GM19468 (cell line): ENCODE measurements around the gene LRMDA.
"Not testable (repeated sequence)": the region's sequence is repeated elsewhere in the genome, so short reads cannot be mapped to it uniquely, and the experiment has no call there.

Experiments used
- ATAC-seq: cut with Tn5 transposase; IDR thresholded peaks from one replicate; pipeline ENCODE4 v1.9.1; 2021; ENCODE audit warnings: mild to moderate bottlenecking, moderate library complexity, moderate number of reproducible peaks; ENCODE audit not compliant: unreplicated experiment; ENCODE audit errors: extremely low read depth

LRMDA gene

DNA sequence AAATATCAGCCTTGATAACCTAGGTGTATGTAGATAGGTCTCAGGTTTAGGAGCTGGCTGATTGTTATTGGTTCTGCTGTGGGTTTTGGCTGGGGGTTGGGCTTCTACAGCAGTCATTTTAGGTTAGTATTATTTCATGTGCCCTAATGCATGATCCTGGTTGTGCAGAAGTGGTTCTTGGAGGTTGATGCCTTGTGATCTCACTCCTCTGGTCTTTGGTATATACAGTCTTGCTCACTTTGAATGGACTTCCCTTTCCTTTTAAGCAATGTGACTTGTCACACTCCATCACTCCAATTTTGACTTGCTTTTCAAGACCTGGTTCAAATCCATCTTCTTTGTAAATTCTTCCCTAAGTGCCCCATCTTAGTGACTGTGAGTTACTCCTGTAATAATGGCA is 188.9 kb downstream of the LRMDA start:
- no peak for ATAC-seq

GRCh38 chr10:75621003-75621402 is 189.6 kb downstream of the LRMDA start:
- not testable (repeated sequence) for ATAC-seq

GRCh38 chr10:75622503-75622902 is 191.1 kb downstream of the LRMDA start:
- ATAC-seq, result no peak

DNA sequence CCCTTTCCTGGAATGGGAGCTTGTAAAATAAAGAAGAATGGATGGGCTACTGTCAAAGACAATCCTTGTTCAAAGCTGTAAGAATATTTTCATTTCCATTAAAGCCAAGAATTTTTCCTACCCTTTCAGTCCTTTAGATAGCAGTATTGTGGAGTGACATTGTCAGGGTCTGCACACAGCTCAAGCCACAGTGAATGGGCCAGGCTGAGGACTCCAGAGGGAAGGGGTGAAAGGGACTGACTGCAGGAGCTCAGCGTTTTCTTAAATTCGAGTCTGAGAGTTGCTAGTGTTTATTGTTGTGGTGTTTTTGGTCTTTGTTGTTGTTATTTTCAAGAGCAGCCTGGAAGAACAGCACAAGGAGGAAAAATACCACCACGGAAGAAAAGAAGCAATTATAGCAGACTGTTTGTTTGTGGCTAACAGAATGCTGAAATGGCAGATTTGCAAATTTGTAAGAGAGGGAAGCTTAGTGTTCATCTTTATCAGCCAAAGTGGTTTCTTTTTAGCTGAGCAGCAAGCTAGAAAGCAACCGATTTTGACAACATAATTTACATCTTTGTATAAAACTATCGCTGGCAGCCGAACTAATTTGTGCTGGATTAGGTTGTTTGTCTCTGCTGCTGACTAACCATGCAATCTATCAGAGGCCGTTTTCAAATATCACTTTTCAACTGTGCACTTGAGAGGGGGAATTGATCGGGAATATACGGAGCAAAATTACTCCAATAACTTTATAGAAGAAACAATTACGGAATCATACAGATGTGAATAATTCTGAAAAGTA is 192.1 kb downstream of the LRMDA start:
- no peak for ATAC-seq

DNA sequence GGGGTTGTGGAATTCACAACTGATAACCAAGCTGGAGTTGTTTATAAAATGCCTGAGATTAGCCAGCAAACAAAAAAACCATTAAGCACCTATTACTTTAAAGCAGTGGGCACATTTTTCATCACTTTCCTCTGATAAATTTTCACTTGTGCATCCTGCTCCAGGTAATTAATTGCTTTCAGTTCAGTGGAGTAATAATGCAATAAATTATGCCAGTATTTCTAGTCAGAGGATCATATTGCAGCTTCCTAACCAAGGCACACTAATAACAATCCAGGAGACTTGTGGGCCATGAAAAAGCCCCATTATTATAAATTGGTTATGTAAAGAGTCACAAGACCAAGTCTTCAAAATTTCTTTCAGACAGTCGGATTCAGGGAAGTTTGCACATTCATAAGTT is 193.2 kb downstream of the LRMDA start:
- ATAC-seq, result no peak

- no peak for ATAC-seq
These were observed 199.3 kb downstream of the LRMDA start for GRCh38 chr10:75630746-75631145.

DNA sequence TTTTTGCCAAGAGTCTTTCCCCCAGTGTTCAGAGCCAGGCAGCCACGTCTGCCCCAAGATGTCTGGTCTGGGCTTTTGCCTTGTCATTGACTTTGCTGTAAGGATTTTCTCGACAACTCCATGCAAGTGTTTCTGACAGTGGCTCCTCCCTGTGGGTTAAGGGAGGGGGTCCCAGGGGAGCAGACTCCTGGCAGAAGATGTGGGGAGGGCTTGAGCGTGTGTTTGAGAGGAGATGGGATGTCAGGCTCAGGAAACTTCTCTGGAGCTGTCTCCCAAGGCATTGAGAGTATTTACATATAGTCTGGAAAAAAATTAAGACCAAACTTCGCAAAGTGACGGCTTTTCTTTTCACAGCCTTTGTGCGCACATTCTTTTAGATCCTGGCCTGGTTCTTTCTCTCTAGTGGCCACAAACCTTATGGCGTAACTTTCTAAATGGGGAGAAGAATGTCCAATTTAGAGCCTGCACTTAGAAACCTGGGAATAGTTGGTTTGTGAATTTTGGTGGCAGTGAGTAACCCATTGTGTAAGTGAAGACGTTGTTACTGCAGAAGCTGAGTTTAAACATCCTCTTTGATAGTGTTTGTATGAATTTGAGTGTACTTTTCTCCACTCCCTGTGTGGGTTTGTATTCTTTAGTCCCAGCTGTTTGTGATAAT is 201.5 kb downstream of the LRMDA start:
- ATAC-seq, result no peak

- no peak for ATAC-seq
These were observed 202.1 kb downstream of the LRMDA start for GRCh38 chr10:75633568-75633967.

DNA sequence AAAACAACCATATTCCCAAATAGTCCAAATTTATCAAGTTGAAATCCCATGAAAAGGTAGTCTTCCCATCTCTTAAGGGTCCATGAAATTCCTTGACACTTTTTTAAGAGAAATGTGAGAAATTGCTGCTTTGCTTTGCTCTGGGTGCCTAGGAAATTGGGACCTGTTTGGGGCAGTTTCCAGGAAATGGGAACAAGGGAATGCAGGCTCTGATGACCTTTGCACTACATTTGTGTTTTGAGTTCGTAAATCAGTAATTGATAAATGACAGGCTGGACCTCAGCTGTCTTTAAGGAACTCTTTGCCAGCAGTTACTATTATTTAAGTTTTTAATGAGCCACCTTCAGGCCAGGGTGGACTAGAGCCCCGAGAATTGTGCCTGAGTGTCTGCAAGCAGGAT is 203.5 kb downstream of the LRMDA start:
- ATAC-seq, result no peak

DNA sequence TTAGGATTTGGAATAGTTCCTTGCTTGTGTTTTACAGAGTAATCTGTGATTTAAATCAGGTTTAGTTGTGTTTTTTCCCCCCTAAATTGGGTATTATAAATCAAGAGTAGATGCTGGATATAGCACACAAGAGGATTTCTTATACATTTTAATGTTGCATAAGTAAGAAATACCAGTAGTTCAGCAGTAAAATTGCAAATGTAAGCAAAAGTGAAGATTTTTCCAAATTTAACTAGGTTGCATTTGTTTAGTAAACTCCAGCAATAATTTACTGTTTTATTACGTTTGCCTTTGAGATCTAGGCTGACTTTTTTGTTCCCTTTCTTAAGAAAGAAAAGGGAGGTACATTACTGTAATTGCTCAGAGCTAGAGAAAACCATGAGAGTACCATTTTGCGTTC is 207.3 kb downstream of the LRMDA start:
- ATAC-seq, result no peak

GRCh38 chr10:75639736-75640135 is 208.3 kb downstream of the LRMDA start:
- ATAC-seq, result no peak

DNA sequence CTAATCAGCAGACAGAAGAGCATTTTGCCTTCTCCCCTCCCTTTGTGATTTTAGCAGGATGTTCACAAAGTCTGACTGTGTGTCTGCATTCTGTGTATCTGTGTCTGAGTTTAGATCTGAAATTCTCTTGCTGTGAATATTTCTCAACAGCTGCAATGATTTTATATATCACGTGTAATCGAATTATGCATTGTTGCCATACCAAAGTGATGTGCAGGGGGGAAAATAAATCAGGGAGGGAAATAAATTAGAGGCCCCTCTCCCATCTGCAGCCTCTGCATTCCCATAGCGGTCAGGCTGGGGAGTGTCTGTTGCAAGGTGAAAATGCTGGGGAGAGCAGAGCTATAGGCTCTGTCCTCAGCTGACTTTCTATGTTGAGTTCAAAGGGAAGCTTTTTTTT is 209.0 kb downstream of the LRMDA start:
- no peak for ATAC-seq

- no peak for ATAC-seq
These were observed 209.4 kb downstream of the LRMDA start for GRCh38 chr10:75640803-75641202.

- ATAC-seq, result no peak
These were observed 212.0 kb downstream of the LRMDA start for GRCh38 chr10:75643405-75643804.

- no peak for ATAC-seq
These were observed 212.7 kb downstream of the LRMDA start for GRCh38 chr10:75643944-75644692.

- no peak for ATAC-seq
These were observed 214.3 kb downstream of the LRMDA start for GRCh38 chr10:75645704-75646103.

GRCh38 chr10:75646218-75646915 is 214.9 kb downstream of the LRMDA start:
- ATAC-seq, result no peak

DNA sequence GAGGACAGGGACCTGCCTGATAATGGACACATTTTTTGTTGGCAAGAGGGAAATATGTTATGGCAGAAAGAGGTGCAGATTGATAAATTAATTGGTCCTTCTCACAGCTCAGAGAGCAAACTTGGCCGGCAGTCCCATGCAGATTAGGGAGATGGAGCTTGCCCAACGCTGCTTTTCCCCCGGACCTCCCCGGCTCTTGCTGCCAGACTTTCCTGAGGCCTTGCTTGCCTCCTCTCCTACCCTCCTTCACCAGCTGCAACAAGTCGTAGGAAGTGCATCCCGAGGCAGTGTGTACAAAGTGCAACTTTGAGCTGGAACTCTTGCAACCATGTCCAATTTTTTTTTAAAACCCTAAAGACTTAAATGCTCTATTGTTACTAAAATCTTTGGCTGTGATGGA is 215.5 kb downstream of the LRMDA start:
- no peak for ATAC-seq

DNA sequence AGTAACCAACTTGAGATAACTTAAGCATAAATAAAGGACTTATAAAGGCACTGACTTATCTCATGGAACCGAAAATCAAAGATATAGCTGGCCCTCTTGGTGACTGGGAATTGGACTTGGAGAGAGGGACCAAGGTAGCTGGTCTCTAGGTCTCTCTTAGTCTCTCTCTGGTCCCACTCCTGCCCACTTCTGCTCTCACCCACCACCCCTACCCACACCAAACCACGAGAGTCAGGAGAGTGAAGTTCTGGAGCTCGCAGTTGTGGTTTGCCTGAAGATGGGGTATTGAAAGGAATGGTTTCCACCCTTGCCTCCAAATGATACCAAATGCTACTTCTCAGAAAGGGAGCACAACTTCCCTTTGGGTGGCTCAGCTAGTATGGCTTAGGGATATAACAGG is 216.3 kb downstream of the LRMDA start:
- no peak for ATAC-seq

- ATAC-seq, result no peak
These were observed 216.9 kb downstream of the LRMDA start for GRCh38 chr10:75648351-75648750.

DNA sequence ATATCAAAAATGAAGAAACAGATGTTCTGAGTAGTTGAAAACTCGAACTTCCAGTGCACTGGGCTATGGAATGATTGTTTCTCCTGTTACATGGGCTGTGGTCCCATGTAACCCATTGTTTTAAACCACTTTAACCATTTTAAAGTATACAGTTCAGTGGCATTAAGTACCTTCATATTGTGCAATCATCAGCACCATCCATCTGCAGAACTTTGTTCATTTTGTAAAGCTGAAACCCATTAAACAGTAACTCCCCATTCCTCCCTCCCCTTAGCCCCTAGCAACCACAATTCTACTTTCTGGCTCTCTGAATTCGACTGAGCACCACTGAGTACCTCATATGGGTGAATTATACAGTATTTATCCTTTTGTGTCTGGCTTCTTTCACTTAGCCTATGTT is 217.4 kb downstream of the LRMDA start:
- no peak for ATAC-seq
